Gastrocnemius medialis (tissue), 4 donors: Measurements from ENCODE around the gene CPXM1.

Experiments used
- CTCF ChIP-seq, 5 experiments: fragments of 450-650 bp in 3 of 5; fragments of 200-600 bp in 2 of 5; sonication (generic) in 2 of 5; IDR thresholded peaks in 4 of 5; conservative IDR thresholded peaks in 1 of 5; 1 replicate in 4 of 5; 2 replicates in 1 of 5; pipeline ENCODE4 v1.5.1; 2016 to 2019; ENCODE audit warnings: antibody characterized with exemption in 5 of 5, mild to moderate bottlenecking in 3 of 5, moderate library complexity in 3 of 5
- POLR2A ChIP-seq, 2 donors: fragments of 450-650 bp; IDR thresholded peaks; one replicate each; pipeline ENCODE4 v1.6.1; 2017; ENCODE audit warnings: antibody characterized with exemption in 2 of 2, mild to moderate bottlenecking in 2 of 2, moderate library complexity in 2 of 2

DNA sequence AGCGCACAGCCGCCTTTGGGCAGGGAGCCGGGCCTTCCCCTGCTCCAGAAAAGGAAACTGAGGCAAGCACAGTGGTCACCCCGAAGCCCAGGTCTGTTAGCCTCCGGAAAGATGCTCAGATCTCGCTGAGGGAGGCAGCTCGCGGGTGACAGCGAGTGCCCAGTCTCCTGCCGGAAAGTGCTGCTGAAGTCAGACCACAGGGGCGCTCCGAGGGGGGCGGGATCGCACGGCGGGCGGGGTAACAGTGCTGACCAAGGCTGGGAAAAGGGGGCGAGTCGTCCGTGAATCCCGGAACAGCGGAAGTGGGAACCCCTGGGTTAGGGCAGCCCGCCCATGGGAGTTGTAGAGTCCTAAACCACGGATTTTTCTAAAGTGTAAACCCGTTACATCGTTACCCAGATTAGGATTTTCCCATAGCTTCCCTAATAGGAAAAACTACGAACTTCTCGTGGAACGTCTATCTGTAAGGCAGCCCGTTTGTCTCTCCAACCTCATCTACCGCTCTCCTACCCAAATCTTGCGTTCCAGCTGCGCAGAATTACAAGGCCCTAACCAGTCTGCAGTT, 40.6 kb upstream of the CPXM1 start:
- TF ChIP-seq CTCF (IDR thresholded peaks at IDR 0.05 in 4 of 5, conservative IDR thresholded peaks at IDR 0.05 in 1 of 5) (no peak), POLR2A (IDR thresholded peaks at IDR 0.05) (no peak)
